AG04449 (cell line): Measurements from ENCODE around the gene PDE1C.

Source experiments
- CTCF ChIA-PET: fragments of 350-600 bp; formaldehyde crosslinking; extraction: SDS; loops from one replicate; lab custom pipeline; 2021; ENCODE audit warnings: antibody characterized with exemption; lab: Yijun Ruan, JAX
- POLR2A ChIA-PET: fragments of 400-600, 350-600 bp; formaldehyde crosslinking; extraction: SDS; loops from one replicate; lab custom pipeline; 2020; ENCODE audit warnings: antibody characterized with exemption, inconsistent platforms; lab: Yijun Ruan, JAX
- DNase-seq: peaks from one replicate; pipeline ENCODE4 v3.0.0-alpha.2; 2010; ENCODE audit warnings: low read depth, low spot score
- H3K4me3 ChIP-seq: 2 replicates; pipeline ENCODE4 v1.5.1; 2011; ENCODE audit warnings: low read depth, mild to moderate bottlenecking, control low read depth, low read length
- TF ChIP-seq, protein P1 (sequence below): IDR thresholded peaks from one replicate; pipeline ENCODE4 v1.5.1; 2011; ENCODE audit warnings: mild to moderate bottlenecking, moderate library complexity, low read length, control low read depth, inconsistent platforms; ENCODE audit not compliant: insufficient read depth; ENCODE audit errors: missing control alignments

Gene PDE1C

DNA sequence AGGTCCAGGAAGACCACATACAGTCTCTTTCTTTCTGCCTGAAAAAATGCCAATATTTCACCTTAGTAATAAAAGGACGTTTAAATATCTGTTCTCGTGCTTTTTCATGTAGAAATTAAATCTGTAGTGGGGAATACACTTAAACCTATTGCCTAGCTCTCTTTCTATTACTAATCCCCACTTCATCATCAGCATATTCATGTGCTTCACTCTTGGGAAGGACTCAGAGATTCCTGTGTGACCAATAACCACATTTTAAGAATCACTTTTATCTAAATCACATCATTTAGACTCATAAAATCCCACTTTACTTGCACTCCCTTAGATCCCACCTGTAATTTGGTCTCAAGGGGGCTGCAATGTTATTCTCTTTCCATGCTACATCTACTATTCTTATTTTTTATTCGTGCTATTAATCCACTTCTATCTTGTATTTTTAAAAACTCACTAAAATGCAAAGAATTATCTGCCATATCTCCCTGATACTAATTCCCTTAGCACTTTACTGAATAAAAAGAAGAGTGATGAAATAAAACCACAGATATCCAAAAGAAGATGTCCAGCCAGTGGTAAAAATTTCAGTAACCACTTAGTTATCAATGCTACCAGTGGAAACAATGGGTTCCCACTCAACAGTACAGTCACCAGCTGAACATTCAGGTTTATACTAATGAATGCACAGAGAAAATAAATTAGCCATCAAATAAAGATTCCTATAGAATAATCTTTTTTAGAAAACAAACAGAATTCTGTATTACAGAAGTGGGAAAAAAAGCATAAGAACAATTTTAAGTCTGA lies 281.1 kb downstream of the PDE1C start:
- TF ChIP-seq, protein P1, sequence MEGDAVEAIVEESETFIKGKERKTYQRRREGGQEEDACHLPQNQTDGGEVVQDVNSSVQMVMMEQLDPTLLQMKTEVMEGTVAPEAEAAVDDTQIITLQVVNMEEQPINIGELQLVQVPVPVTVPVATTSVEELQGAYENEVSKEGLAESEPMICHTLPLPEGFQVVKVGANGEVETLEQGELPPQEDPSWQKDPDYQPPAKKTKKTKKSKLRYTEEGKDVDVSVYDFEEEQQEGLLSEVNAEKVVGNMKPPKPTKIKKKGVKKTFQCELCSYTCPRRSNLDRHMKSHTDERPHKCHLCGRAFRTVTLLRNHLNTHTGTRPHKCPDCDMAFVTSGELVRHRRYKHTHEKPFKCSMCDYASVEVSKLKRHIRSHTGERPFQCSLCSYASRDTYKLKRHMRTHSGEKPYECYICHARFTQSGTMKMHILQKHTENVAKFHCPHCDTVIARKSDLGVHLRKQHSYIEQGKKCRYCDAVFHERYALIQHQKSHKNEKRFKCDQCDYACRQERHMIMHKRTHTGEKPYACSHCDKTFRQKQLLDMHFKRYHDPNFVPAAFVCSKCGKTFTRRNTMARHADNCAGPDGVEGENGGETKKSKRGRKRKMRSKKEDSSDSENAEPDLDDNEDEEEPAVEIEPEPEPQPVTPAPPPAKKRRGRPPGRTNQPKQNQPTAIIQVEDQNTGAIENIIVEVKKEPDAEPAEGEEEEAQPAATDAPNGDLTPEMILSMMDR = no peak

DNA sequence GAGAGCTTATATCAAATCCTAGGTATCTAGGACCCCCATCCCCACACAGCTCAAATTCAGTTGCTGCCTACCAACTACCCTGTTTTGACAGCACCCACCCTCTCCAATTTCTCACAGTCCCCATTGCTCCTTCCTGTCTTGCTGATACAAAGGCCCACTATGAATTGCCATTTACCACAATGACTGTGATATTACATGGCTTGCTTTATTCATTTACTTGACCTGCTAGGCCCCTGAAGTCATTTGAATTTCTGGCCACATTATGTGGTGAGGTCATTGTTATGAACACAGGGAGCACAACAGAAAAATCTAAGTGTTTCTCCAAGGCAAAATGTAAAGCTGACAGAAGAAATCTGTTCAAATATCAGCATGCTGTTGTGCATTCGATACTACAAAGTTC lies 281.8 kb downstream of the PDE1C start:
- ChIA-PET CTCF (interaction anchor here (0.6 to 1.6 kb wide), 3 partner anchors 9 to 240 kb away, joined by 3 to 5 read pairs (median 3); no protein-coding TSS in a partner anchor), POLR2A (interaction anchor here (0.9 kb wide), 1 partner anchor 9 kb away, joined by 4 read pairs; no protein-coding TSS in a partner anchor)
- no peak for DNase-seq
- no peak overlapping the region for H3K4me3 ChIP-seq
- TF ChIP-seq, protein P1 = no peak

More for the DNA sequence above, 281.1 kb downstream of the PDE1C start:
- no peak for DNase-seq
- no peak overlapping the region for H3K4me3 ChIP-seq
- POLR2A ChIA-PET = no interaction called here
- CTCF ChIA-PET = interaction anchor here (1.6 kb wide), 1 partner anchor 10 kb away, joined by 5 read pairs; no protein-coding TSS in a partner anchor

DNA sequence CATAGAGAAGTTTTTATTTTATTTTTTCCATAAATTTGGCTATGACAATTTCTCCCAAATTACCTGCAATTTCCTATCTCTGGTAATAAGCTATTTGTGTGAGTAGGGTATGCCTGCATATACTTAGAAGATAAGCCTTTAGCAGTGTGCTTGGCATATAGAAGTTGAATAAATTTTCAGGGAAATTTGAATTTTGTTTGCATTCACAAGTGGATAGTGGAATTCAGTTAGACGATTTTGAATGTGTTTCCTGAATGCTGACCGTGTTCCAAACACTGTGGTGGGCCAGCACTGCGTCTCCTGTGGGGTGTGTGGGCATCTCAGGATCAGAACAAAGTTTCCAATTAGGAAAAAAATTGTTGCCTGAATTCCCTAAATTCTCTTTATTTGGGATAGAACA lies 283.9 kb downstream of the PDE1C start:
- DNase-seq = no peak
- no peak overlapping the region for H3K4me3 ChIP-seq
- TF ChIP-seq, protein P1 = no peak
- POLR2A ChIA-PET = no interaction called here
- CTCF ChIA-PET = no interaction called here

DNA sequence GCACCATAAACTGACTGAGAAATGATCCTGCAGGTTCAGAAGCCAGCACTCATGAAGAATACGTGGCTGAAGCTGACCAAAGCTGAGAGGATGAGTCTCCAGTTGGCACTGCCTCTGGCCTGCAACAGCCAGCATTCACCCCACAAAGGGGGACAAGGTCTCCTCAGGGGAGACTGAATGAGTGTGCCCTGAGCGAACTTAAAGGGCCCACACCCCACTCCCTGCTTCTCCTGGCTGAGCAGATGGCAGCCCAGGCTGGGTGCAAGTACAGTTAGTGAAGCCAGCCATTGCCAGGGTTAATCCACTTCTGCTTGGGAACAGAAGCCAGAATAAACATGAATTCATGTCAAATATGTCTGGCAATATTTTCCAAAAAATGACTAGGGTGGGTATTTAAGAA lies 285.1 kb downstream of the PDE1C start:
- DNase-seq = no peak
- CTCF ChIA-PET = interaction anchor here (2.5 kb wide), 1 partner anchor 418 kb away, joined by 17 read pairs; no protein-coding TSS in a partner anchor
- H3K4me3 ChIP-seq = no peak overlapping the region
- TF ChIP-seq, protein P1 = no peak
- POLR2A ChIA-PET = no interaction called here

DNA sequence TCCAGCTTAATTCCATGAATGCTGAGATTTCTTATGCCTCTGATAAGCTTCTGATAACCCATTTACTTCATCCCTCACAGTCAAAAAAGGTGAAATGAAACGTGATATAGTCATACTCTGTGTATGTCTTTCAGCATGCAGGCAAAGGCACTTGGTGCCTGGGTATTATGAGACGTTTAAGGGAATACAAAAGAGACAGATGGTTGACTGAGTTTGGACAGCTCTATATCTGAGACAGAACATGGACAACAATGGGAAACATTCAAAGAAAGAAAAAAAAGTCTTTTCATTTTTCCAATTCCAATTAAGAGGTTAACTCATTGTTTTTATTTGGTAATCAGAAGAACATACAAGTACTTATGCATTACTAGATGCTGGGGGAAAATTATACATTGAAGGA lies 287.0 kb downstream of the PDE1C start:
- TF ChIP-seq, protein P1 = no peak
- POLR2A ChIA-PET = no interaction called here
- H3K4me3 ChIP-seq = no peak overlapping the region
- CTCF ChIA-PET = interaction anchor here (0.6 to 3.7 kb wide), 13 partner anchors 9 to 420 kb away, joined by 3 to 18 read pairs (median 5); no protein-coding TSS in a partner anchor
- no peak for DNase-seq

DNA sequence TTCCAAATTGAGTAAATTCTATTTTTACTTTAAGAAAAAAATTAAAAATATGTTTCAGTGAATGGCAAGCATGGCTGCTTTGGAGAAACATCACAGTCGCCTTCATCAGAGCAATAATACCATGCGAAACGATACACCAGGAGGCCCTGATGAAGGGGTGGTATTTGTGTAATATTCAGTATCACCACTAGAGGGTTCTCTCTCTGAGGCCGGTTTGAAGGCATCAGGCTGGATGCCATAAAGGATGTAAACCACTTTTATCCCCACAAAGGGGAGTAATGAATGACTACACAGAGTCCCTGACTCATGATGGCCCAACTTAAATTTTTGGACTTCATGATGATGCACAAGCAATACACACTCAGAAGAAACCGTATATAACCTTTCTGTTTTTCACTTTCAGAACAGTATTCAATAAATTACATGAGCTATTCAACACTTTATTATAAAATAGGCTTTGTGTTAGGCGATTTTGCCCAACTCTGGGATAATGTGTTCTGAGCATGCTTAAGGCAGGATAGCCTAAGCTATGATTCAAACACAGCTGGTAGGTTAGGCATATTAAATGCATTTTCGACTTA lies 287.7 kb downstream of the PDE1C start:
- ChIA-PET POLR2A (no interaction called here), CTCF (interaction anchor here (0.6 to 3.7 kb wide), 17 partner anchors 9 to 421 kb away, joined by 3 to 18 read pairs (median 4); no protein-coding TSS in a partner anchor)
- no peak overlapping the region for H3K4me3 ChIP-seq
- DNase-seq = no peak
- TF ChIP-seq, protein P1 = peak; percentile 52
